Measurements from ENCODE around the gene EPB41.
A peak's percentile ranks its signal among the peaks of the same experiment; 100 is the strongest.

Gene EPB41

GRCh38 chr1:29120947-29121485 is 206.6 kb downstream of the EPB41 start:
- peak; percentile 22; the same call in 1 of the 2 replicates for TF ChIP-seq CTCF (conservative IDR thresholded peaks at IDR 0.05; ENCODE audit: low read length)
- DNase-seq (ENCODE audit: low read depth) = peak; percentile 31
- H3K4me3 ChIP-seq (ENCODE audit: low read length) = no peak overlapping the region

- H3K4me3 ChIP-seq (ENCODE audit: low read length) = peak overlapping the region; percentile 80
- no peak for TF ChIP-seq CTCF (conservative IDR thresholded peaks at IDR 0.05; ENCODE audit: low read length)
- no peak for DNase-seq (ENCODE audit: low read depth)
These were observed 207.2 kb downstream of the EPB41 start for GRCh38 chr1:29121516-29121935.

- peak overlapping the region; percentile 80 for H3K4me3 ChIP-seq (ENCODE audit: low read length)
- TF ChIP-seq CTCF (conservative IDR thresholded peaks at IDR 0.05; ENCODE audit: low read length) = no peak
- peak; percentile 20 for DNase-seq (ENCODE audit: low read depth)
These were observed 207.7 kb downstream of the EPB41 start for GRCh38 chr1:29121936-29122681.

- H3K4me3 ChIP-seq (ENCODE audit: low read length) = peak overlapping the region; percentile 80
- TF ChIP-seq CTCF (conservative IDR thresholded peaks at IDR 0.05; ENCODE audit: low read length) = no peak
- peak; percentile 86 for DNase-seq (ENCODE audit: low read depth)
These were observed 208.3 kb downstream of the EPB41 start for GRCh38 chr1:29122682-29123052.

- TF ChIP-seq CTCF (conservative IDR thresholded peaks at IDR 0.05; ENCODE audit: low read length) = no peak
- peak; percentile 52 for DNase-seq (ENCODE audit: low read depth)
- peak overlapping the region; percentile 80 for H3K4me3 ChIP-seq (ENCODE audit: low read length)
These were observed 208.9 kb downstream of the EPB41 start for GRCh38 chr1:29123053-29123886.

- DNase-seq (ENCODE audit: low read depth) = no peak
- peak within 1 kb of the TSS; percentile 80 for H3K4me3 ChIP-seq (ENCODE audit: low read length)
- no peak for TF ChIP-seq CTCF (conservative IDR thresholded peaks at IDR 0.05; ENCODE audit: low read length)
These were observed 209.6 kb downstream of the EPB41 start, which contains the start of gene TMEM200B for GRCh38 chr1:29123887-29124365. Gene TMEM200B (minus strand): TSS chr1:29123903. CDS start chr1:29121828, 2,075 bp downstream.
